ENCODE data around the gene TIGAR.

The TIGAR gene

GRCh38 chr12:4386801-4387200 lies 65.8 kb downstream of the TIGAR start:
- H3K4me3 ChIP-seq (replicated peaks in 1 of 2; ENCODE audit: low read depth in 2 of 2, low read length in 2 of 2), result no peak overlapping the region
- TF ChIP-seq, protein P1, sequence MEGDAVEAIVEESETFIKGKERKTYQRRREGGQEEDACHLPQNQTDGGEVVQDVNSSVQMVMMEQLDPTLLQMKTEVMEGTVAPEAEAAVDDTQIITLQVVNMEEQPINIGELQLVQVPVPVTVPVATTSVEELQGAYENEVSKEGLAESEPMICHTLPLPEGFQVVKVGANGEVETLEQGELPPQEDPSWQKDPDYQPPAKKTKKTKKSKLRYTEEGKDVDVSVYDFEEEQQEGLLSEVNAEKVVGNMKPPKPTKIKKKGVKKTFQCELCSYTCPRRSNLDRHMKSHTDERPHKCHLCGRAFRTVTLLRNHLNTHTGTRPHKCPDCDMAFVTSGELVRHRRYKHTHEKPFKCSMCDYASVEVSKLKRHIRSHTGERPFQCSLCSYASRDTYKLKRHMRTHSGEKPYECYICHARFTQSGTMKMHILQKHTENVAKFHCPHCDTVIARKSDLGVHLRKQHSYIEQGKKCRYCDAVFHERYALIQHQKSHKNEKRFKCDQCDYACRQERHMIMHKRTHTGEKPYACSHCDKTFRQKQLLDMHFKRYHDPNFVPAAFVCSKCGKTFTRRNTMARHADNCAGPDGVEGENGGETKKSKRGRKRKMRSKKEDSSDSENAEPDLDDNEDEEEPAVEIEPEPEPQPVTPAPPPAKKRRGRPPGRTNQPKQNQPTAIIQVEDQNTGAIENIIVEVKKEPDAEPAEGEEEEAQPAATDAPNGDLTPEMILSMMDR (IDR thresholded peaks at IDR 0.05; ENCODE audit: low read depth, low read length), result no peak
- no peak for DNase-seq (ENCODE audit: low read depth in 2 of 2)

- H3K4me3 ChIP-seq (replicated peaks in 1 of 2; ENCODE audit: low read depth in 2 of 2, low read length in 2 of 2), result no peak overlapping the region
- TF ChIP-seq, protein P1 (IDR thresholded peaks at IDR 0.05; ENCODE audit: low read depth, low read length), result no peak
- DNase-seq (ENCODE audit: low read depth in 2 of 2), result no peak
These were observed 66.6 kb downstream of the TIGAR start for GRCh38 chr12:4387607-4388006.

GRCh38 chr12:4388032-4388431 lies 67.0 kb downstream of the TIGAR start:
- TF ChIP-seq, protein P1 (IDR thresholded peaks at IDR 0.05; ENCODE audit: low read depth, low read length), result no peak
- no peak overlapping the region for H3K4me3 ChIP-seq (replicated peaks in 1 of 2; ENCODE audit: low read depth in 2 of 2, low read length in 2 of 2)
- no peak for DNase-seq (ENCODE audit: low read depth in 2 of 2)

GRCh38 chr12:4388662-4389061 lies 67.6 kb downstream of the TIGAR start:
- TF ChIP-seq, protein P1 (IDR thresholded peaks at IDR 0.05; ENCODE audit: low read depth, low read length), result no peak

DNA sequence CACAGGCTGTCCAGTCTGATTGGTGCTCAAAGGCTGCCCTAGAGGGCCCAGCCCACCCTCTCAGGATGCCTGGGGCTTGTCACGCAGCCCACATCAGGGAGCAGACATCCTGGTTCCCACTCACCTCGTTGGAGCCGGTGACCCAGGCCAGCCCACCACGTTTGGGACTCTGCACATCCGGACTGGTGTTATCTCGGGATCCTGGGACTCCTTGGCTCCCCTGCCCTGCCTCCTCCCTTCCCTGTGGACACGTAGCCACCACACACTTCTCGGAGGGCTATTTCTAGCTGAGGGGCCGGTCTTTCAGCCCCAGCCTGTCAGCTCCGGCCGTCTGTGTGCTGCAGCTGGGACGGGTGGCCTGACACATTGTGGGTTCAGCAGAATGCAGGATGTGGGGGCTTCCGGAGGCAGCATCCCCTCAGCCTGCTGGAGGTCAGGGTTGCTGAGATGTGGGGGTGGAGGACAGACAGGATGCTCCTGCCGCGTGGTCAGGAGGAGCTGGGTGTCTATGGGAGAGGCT lies 71.3 kb downstream of the TIGAR start:
- TF ChIP-seq, protein P1 (IDR thresholded peaks at IDR 0.05; ENCODE audit: low read depth, low read length), result no peak
- H3K4me3 ChIP-seq (replicated peaks in 1 of 2; ENCODE audit: low read depth in 2 of 2, low read length in 2 of 2), result no peak overlapping the region
- no peak for DNase-seq (ENCODE audit: low read depth in 2 of 2)

More at GRCh38 chr12:4388662-4389061, 67.6 kb downstream of the TIGAR start:
- H3K4me3 ChIP-seq (replicated peaks in 1 of 2; ENCODE audit: low read depth in 2 of 2, low read length in 2 of 2), result no peak overlapping the region
- no peak for DNase-seq (ENCODE audit: low read depth in 2 of 2)

GRCh38 chr12:4393211-4393610 lies 72.2 kb downstream of the TIGAR start:
- no peak overlapping the region for H3K4me3 ChIP-seq (replicated peaks in 1 of 2; ENCODE audit: low read depth in 2 of 2, low read length in 2 of 2)
- TF ChIP-seq, protein P1 (IDR thresholded peaks at IDR 0.05; ENCODE audit: low read depth, low read length), result no peak
- DNase-seq (ENCODE audit: low read depth in 2 of 2), result no peak

DNA sequence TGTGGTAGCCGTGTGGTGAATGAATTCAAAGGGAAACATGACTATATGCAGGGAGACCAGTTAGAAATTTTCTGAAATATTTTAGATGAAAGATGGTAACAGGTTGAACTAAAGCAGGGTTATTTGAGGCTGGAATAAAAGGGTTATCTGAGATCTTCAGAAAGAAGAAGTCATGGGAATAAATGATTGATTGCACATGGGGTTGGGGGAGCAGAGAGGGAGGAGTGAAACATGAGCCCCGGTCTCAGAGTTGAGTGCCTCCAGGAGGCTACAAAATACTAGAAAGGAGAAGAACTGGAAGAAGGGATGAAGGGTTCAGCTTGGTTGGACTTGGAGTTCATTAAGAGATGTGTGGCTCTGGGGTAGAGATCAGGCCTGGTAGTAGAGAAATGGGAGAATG lies 74.8 kb downstream of the TIGAR start:
- no peak overlapping the region for H3K4me3 ChIP-seq (replicated peaks in 1 of 2; ENCODE audit: low read depth in 2 of 2, low read length in 2 of 2)
- DNase-seq (ENCODE audit: low read depth in 2 of 2), result no peak
- TF ChIP-seq, protein P1 (IDR thresholded peaks at IDR 0.05; ENCODE audit: low read depth, low read length), result no peak
